ENCODE results near the gene DOCK10.

The DOCK10 gene

GRCh38 chr2:225042800-225043167 lies 516 bp upstream of the DOCK10 start:
- no peak overlapping the region for H3K4me3 ChIP-seq (ENCODE audit: low read length)
- no peak for TF ChIP-seq CTCF (IDR thresholded peaks at IDR 0.05; ENCODE audit: insufficient read depth, low read depth, low read length, missing control alignments)
- DNase-seq (ENCODE audit: low read depth) = no peak

DNA sequence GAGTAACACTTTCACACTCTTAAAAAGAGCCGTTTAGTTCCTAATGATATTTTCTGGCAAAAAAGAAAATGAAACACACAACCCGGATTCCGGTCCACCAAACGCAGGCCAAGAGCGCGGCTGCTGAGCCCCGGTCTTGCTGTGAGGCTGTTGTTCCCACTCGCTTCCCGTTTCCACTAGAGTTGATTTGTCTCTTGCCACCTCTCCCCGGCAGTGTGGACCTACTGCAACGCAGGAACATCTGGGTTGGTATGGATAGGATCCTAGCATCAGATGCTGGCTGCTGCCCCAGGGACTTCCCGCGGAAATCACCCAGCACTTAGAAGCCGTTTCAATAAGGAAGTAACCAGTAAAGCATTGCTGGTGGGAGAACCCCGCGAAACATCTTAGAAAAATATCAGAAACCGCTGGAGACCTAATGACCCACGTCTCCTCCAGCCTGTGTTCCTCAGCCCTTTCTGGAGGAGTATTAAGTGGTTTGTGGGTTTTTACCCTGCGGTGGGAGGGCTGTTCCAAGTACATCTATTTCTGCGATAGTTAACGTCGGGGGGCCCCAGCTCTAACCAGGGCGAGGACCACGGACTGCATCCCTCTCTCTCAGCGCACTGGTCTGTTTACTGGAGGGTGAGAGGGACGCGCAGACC lies 939 bp downstream of the DOCK10 start:
- DNase-seq (ENCODE audit: low read depth) = peak; percentile 32
- no peak for TF ChIP-seq CTCF (IDR thresholded peaks at IDR 0.05; ENCODE audit: insufficient read depth, low read depth, low read length, missing control alignments)
- peak overlapping the region; percentile 9 for H3K4me3 ChIP-seq (ENCODE audit: low read length)

- TF ChIP-seq CTCF (IDR thresholded peaks at IDR 0.05; ENCODE audit: insufficient read depth, low read depth, low read length, missing control alignments) = no peak
- DNase-seq (ENCODE audit: low read depth) = no peak
- H3K4me3 ChIP-seq (ENCODE audit: low read length) = no peak overlapping the region
These were observed 1.4 kb downstream of the DOCK10 start for GRCh38 chr2:225040856-225041206.

DNA sequence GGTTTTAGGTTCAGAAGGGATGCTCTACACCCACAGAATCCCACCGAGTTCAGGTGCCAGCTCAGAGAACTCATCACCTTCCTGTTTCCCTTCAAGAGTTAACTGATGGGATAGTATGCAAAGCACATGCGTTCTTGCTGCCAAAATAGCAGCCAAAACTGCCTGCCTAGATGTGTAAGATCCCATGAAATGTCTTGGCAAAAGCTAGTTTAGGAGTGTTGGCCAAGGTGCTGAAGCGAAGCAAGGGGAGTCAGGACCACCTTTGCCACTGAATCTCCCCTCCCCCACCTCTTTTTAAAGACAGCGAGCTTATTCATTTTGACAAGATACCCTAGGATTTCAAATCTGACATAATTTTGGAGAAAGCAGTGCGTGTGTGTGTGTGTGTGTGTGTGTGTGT lies 2.1 kb downstream of the DOCK10 start:
- no peak for TF ChIP-seq CTCF (IDR thresholded peaks at IDR 0.05; ENCODE audit: insufficient read depth, low read depth, low read length, missing control alignments)
- no peak for DNase-seq (ENCODE audit: low read depth)
- no peak overlapping the region for H3K4me3 ChIP-seq (ENCODE audit: low read length)

DNA sequence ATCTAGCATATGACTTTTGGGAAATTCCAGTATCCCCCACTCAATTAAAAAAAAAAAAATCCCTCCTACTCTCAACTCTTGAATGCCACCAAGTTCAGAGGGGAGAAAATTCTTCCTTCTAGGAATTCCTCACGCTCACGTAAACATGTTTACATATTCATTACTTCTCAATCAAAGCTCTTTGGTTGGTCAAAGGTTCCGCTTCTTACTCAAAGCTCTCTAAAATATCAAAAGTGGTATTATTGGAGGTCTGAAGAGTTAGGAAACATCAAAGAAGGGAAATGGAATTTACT lies 4.1 kb downstream of the DOCK10 start:
- TF ChIP-seq CTCF (IDR thresholded peaks at IDR 0.05; ENCODE audit: insufficient read depth, low read depth, low read length, missing control alignments) = no peak
- H3K4me3 ChIP-seq (ENCODE audit: low read length) = no peak overlapping the region

DNA sequence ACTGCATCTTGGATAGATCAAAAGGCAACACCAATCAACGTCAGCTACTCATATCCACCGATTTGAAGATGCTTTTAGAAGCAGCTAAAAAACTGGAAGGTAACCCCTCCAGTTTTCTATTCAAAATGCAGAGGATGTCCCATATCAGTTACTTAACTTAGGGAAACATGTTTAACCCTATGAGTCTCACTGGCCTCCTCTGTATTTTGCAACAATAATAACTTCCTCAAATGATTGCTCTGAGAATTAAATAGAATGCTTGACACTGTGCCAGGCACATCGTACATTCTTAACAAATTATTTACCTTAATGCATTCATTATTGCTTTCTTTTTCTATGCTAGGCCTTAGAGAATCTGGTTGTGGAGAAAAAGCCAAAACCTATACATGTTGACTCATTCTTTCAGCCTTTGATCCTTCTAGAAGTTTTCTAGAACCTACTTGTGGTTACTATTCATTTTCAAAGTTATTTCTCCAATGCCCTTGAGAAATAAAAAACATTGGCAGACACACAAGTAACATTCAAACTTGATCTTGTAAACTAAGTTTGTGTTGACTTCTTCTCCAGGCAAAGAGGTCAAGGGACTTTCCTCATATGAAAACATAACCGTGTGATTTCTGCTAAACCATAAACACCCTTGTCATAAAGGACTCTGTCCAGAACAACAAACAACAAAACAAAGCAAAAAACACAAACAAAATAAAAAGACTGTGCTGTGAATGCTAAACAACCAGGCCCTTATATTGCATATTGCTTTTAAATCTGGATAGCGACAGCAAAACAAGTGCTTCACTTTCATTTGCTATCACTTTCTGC lies 4.6 kb downstream of the DOCK10 start:
- no peak overlapping the region for H3K4me3 ChIP-seq (ENCODE audit: low read length)
- no peak for TF ChIP-seq CTCF (IDR thresholded peaks at IDR 0.05; ENCODE audit: insufficient read depth, low read depth, low read length, missing control alignments)
- no peak for DNase-seq (ENCODE audit: low read depth)

More for the DNA sequence above, 4.1 kb downstream of the DOCK10 start:
- no peak for DNase-seq (ENCODE audit: low read depth)

- H3K4me3 ChIP-seq (ENCODE audit: low read length) = no peak overlapping the region
- no peak for DNase-seq (ENCODE audit: low read depth)
- no peak for TF ChIP-seq CTCF (IDR thresholded peaks at IDR 0.05; ENCODE audit: insufficient read depth, low read depth, low read length, missing control alignments)
These were observed 5.8 kb downstream of the DOCK10 start for GRCh38 chr2:225036431-225036830.

All from epithelial cell of esophagus (primary cell).